ENCODE data around the gene MINK1.

GRCh38 chr17:4938069-4938491, 104.9 kb downstream of the MINK1 start:
- TF ChIP-seq CTCF (conservative IDR thresholded peaks at IDR 0.05; ENCODE audit: low read length) (no peak), EZH2phosphoT487 (IDR thresholded peaks at IDR 0.05; ENCODE audit: borderline replicate concordance, low read depth, low read length) (no peak)
